Measurements from ENCODE around the gene SMIM21.

DNA sequence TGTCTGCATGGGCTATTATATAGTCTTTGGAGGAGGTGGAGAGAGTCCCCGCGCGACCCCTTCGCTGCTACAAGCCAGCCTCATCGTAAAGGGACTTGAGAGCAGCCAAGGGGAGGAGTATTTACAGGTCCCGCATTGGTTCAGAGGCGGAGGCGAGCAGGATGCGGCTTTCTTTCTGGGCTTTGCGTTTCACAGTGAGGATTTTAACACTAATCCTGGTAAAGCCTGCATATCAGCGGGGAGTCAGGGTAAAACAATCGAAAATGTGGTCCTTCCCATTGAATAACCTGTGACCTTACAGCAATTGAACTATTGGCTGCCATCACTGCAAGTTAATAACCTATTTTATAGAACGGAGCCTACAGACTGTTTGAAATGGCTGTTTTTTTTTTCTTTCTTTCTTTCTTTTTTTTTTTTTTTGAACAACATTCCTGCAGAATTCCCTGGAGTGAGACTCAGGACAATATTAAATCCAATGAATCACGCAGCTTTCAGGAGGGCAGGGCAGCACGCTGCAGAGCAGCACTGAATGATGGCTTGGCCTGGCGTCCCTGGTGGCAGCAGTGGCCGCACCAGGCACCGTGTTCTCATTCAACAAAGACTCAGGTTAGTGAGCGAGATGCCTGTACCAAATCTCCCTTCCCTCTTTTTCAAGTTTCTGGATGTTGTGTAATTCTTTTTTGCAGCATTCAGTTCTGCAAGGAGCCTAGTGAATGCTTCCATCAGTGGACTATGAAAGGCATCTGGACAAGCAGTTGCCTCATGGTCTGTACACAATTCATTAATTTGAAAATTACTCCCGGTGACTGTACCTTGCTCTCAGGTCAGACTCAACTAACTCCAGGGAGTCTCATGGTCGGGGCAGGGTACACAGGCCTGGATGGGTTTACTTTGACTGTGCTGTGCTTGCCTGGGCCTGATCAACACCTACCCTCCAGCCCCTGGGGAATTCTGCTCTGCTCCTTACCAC lies 19.8 kb downstream of the SMIM21 start:
- TF ChIP-seq, protein P1, sequence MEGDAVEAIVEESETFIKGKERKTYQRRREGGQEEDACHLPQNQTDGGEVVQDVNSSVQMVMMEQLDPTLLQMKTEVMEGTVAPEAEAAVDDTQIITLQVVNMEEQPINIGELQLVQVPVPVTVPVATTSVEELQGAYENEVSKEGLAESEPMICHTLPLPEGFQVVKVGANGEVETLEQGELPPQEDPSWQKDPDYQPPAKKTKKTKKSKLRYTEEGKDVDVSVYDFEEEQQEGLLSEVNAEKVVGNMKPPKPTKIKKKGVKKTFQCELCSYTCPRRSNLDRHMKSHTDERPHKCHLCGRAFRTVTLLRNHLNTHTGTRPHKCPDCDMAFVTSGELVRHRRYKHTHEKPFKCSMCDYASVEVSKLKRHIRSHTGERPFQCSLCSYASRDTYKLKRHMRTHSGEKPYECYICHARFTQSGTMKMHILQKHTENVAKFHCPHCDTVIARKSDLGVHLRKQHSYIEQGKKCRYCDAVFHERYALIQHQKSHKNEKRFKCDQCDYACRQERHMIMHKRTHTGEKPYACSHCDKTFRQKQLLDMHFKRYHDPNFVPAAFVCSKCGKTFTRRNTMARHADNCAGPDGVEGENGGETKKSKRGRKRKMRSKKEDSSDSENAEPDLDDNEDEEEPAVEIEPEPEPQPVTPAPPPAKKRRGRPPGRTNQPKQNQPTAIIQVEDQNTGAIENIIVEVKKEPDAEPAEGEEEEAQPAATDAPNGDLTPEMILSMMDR (tag by site-specific recombination; IDR thresholded peaks at IDR 0.05): no peak
- TF ChIP-seq YY1 (tag by site-specific recombination; IDR thresholded peaks at IDR 0.05) (no peak), MYNN (tag by site-specific recombination; IDR thresholded peaks at IDR 0.05; ENCODE audit: borderline replicate concordance) (no peak), ZNF274 (IDR thresholded peaks at IDR 0.05; ENCODE audit: low read length) (no peak), ZNF274 (tag by site-specific recombination; IDR thresholded peaks at IDR 0.05; ENCODE audit: borderline replicate concordance) (no peak), ZNF311 (tag by site-specific recombination; IDR thresholded peaks at IDR 0.05; ENCODE audit: borderline replicate concordance) (no peak), ZNF707 (tag by site-specific recombination; IDR thresholded peaks at IDR 0.05) (no peak)
